Superior temporal gyrus (tissue), 1 donor: Measurements from ENCODE around the gene HTR3B.
"Not testable (repeated sequence)": the region's sequence is repeated elsewhere in the genome, so short reads cannot be mapped to it uniquely, and the experiment has no call there.

Source experiments
- DNase-seq: peaks from one replicate; pipeline ENCODE4 v3.0.0-alpha.2; 2016; ENCODE audit errors: extremely low spot score

HTR3B gene

GRCh38 chr11:113884361-113884836 lies 20.2 kb upstream of the HTR3B start:
- DNase-seq: no peak

GRCh38 chr11:113885897-113886296 lies 18.7 kb upstream of the HTR3B start:
- no peak for DNase-seq

GRCh38 chr11:113888848-113889247 lies 15.7 kb upstream of the HTR3B start:
- DNase-seq: no peak

GRCh38 chr11:113894421-113894996 lies 10.1 kb upstream of the HTR3B start:
- DNase-seq: no peak

GRCh38 chr11:113895367-113896155 lies 9.0 kb upstream of the HTR3B start:
- DNase-seq: no peak

GRCh38 chr11:113896156-113896879 lies 8.3 kb upstream of the HTR3B start:
- DNase-seq: peak; percentile 81

GRCh38 chr11:113901141-113901540 lies 3.5 kb upstream of the HTR3B start:
- DNase-seq: no peak

GRCh38 chr11:113906038-113906437 lies 1.4 kb downstream of the HTR3B start:
- DNase-seq: no peak

GRCh38 chr11:113906516-113906915 lies 1.9 kb downstream of the HTR3B start:
- no peak for DNase-seq

- DNase-seq: no peak
Measured at GRCh38 chr11:113907152-113907551, 2.6 kb downstream of the HTR3B start.

- no peak for DNase-seq
Measured at GRCh38 chr11:113907681-113908080, 3.1 kb downstream of the HTR3B start.

- no peak for DNase-seq
Measured at GRCh38 chr11:113908098-113908497, 3.5 kb downstream of the HTR3B start.

GRCh38 chr11:113911491-113911890 lies 6.9 kb downstream of the HTR3B start:
- not testable (repeated sequence) for DNase-seq

GRCh38 chr11:113923572-113923971 lies 19.0 kb downstream of the HTR3B start:
- DNase-seq: peak; percentile 74

GRCh38 chr11:113926273-113927197 lies 21.9 kb downstream of the HTR3B start:
- no peak for DNase-seq

GRCh38 chr11:113928311-113928710 lies 23.7 kb downstream of the HTR3B start:
- no peak for DNase-seq

- no peak for DNase-seq
Measured at GRCh38 chr11:113932788-113933187, 28.2 kb downstream of the HTR3B start.

- not testable (repeated sequence) for DNase-seq
Measured at GRCh38 chr11:113934193-113934592, 29.6 kb downstream of the HTR3B start.

GRCh38 chr11:113934761-113935160 lies 30.2 kb downstream of the HTR3B start:
- DNase-seq: no peak

GRCh38 chr11:113935858-113936257 lies 31.3 kb downstream of the HTR3B start:
- no peak for DNase-seq

- no peak for DNase-seq
Measured at GRCh38 chr11:113937918-113938317, 33.3 kb downstream of the HTR3B start.

- DNase-seq: no peak
Measured at GRCh38 chr11:113942256-113942655, 37.7 kb downstream of the HTR3B start.
